HG03280 (cell line): Measurements from ENCODE around the gene NEUROG2.
"Not testable (repeated sequence)": the region's sequence is repeated elsewhere in the genome, so short reads cannot be mapped to it uniquely, and the experiment has no call there.

Experiments
- ATAC-seq: cut with Tn5 transposase; IDR thresholded peaks from one replicate; pipeline ENCODE4 v1.9.1; 2021; ENCODE audit warnings: mild to moderate bottlenecking, moderate library complexity; ENCODE audit not compliant: unreplicated experiment

Gene NEUROG2

GRCh38 chr4:112492321-112492720 lies 23.7 kb downstream of the NEUROG2 start:
- no peak for ATAC-seq

- ATAC-seq, result not testable (repeated sequence)
These were observed 25.2 kb downstream of the NEUROG2 start for GRCh38 chr4:112490808-112491207.

DNA sequence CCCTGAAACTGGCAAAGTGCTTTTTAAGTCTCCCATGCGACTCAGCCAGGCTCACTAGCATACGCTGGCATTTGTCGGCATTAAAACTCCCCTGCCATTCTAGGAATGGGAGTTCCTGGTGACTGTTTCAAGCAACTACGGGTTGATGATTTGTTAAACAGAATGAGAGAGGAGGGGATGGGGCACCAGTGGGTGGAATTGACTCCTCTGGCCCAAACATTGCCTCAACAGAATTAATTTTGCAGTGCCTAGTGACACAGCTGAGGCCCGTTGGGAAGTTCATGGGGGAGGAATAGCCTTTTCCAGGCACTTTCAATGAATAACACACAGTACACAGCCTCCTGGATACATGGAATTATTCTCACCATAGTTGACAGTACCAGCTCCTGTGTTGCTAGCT lies 30.1 kb downstream of the NEUROG2 start:
- no peak for ATAC-seq

DNA sequence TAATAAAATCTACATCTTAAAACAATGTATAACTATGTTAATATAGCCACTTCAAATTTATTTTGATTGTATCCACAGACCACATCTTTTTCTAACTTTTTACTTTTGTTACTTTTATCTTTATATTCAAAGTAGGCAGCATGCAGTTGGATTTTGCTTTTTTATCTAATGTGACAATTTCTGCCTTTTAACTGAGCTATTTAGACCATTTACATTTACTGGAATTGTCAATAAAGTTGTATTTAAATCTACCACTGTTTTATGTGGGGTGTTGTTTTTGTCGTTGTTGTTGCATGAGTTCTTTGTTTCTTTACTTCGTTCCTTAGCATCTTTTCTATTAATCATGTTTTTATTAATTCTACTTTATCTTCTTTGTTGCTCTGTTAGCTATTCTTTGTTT lies 42.0 kb downstream of the NEUROG2 start:
- no peak for ATAC-seq

GRCh38 chr4:112472318-112472717 lies 43.7 kb downstream of the NEUROG2 start:
- ATAC-seq, result no peak
